Fibroblast of lung (primary cell): ENCODE data around the gene KIF25. TPM values are rescaled to one million over a fixed set of nuclear protein-coding genes. Genes with fewer than 3 reads are reported as not detected.

ENCODE experiments used
- DNase-seq, 2 donors: peaks; one replicate each; pipeline versions ENCODE4 v3.0.0 to v3.0.0-alpha.2; 2010; ENCODE audit warnings: low read depth in 2 of 2
- H2AFZ ChIP-seq: 2 replicates; pipeline ENCODE4 v1.5.1; 2012; ENCODE audit warnings: low read length, control low read depth, inconsistent platforms
- H3K27ac ChIP-seq: 2 replicates; pipeline ENCODE4 v1.5.1; 2011; ENCODE audit warnings: low read length, control low read depth; ENCODE audit not compliant: insufficient read depth
- H3K27me3 ChIP-seq: 2 replicates; pipeline ENCODE4 v1.5.1; 2011; ENCODE audit warnings: mild to moderate bottlenecking, low read length; ENCODE audit not compliant: control insufficient read depth, insufficient read depth
- H3K36me3 ChIP-seq: 2 replicates; pipeline ENCODE4 v1.5.1; 2011; ENCODE audit warnings: low read length; ENCODE audit not compliant: control insufficient read depth, insufficient read depth
- H3K4me1 ChIP-seq: 2 replicates; pipeline ENCODE4 v1.5.1; 2011; ENCODE audit warnings: low read length; ENCODE audit not compliant: control insufficient read depth, insufficient read depth; ENCODE audit errors: extremely low read depth
- H3K4me2 ChIP-seq: 2 replicates; pipeline ENCODE4 v1.5.1; 2011; ENCODE audit warnings: low read length, control low read depth; ENCODE audit not compliant: insufficient read depth; ENCODE audit errors: extremely low read depth
- H3K4me3 ChIP-seq, 4 experiments: fragments of 200-600 bp in 1 of 4; sonication (generic) in 1 of 4; replicated peaks in 1 of 4; 2 replicates each; pipeline ENCODE4 v1.5.1; 2011 to 2016; ENCODE audit warnings: low read length in 4 of 4, low read depth in 3 of 4, mild to moderate bottlenecking in 3 of 4, control low read depth in 2 of 4, inconsistent platforms in 1 of 4, mixed read lengths in 1 of 4; ENCODE audit not compliant: insufficient read depth in 1 of 4; ENCODE audit errors: control extremely low read depth in 1 of 4
- H3K79me2 ChIP-seq: 2 replicates; pipeline ENCODE4 v1.5.1; 2012; ENCODE audit warnings: mild to moderate bottlenecking, low read length, inconsistent platforms; ENCODE audit not compliant: control insufficient read depth, insufficient read depth
- H3K9ac ChIP-seq: 2 replicates; pipeline ENCODE4 v1.5.1; 2011; ENCODE audit warnings: mild to moderate bottlenecking, low read length, control low read depth; ENCODE audit not compliant: insufficient read depth
- H3K9me3 ChIP-seq: 2 replicates; pipeline ENCODE4 v1.5.1; 2012; ENCODE audit warnings: low read depth, low read length; ENCODE audit not compliant: control insufficient read depth, insufficient read depth
- H4K20me1 ChIP-seq: 2 replicates; pipeline ENCODE4 v1.5.1; 2011; ENCODE audit warnings: low read length; ENCODE audit not compliant: control insufficient read depth, insufficient read depth; ENCODE audit errors: extremely low read depth
- EZH2 ChIP-seq: IDR thresholded peaks from 2 replicates; pipeline ENCODE4 v1.5.1; 2012; ENCODE audit warnings: low read length, control low read depth, mild to moderate bottlenecking; ENCODE audit errors: missing control alignments
- polyA plus RNA-seq, 2 donors: library from polyadenylated mRNA; depleted of rRNA in 1 of 2; stranded (reverse) in 1 of 2; unstranded in 1 of 2; fragments of >200 nt; gene quantifications; 2 replicates each; pipeline ENCODE4 v1.2.1, GENCODE V29; 2011 to 2012; ENCODE audit warnings: missing spikeins in 1 of 2
- total RNA-seq: library from RNA; depleted of rRNA; stranded (reverse); fragments of >200 nt; gene quantifications from 2 replicates; pipeline ENCODE4 v1.2.1, GENCODE V29; 2014
- TF ChIP-seq, protein P1 (sequence below), 2 donors: IDR thresholded peaks in 1 of 2; conservative IDR thresholded peaks in 1 of 2; 1 replicate in 1 of 2; 2 replicates in 1 of 2; pipeline ENCODE4 v1.5.1; 2011 to 2012; ENCODE audit warnings: low read length in 2 of 2, control low read depth in 1 of 2, inconsistent platforms in 1 of 2, low read depth in 1 of 2, mild to moderate bottlenecking in 1 of 2

Gene KIF25
- total and polyA plus RNA-seq, 2 donors (not counting 1 experiment from before 2014, with no cell fraction given), result 0.33 TPM; not detected in 1

DNA sequence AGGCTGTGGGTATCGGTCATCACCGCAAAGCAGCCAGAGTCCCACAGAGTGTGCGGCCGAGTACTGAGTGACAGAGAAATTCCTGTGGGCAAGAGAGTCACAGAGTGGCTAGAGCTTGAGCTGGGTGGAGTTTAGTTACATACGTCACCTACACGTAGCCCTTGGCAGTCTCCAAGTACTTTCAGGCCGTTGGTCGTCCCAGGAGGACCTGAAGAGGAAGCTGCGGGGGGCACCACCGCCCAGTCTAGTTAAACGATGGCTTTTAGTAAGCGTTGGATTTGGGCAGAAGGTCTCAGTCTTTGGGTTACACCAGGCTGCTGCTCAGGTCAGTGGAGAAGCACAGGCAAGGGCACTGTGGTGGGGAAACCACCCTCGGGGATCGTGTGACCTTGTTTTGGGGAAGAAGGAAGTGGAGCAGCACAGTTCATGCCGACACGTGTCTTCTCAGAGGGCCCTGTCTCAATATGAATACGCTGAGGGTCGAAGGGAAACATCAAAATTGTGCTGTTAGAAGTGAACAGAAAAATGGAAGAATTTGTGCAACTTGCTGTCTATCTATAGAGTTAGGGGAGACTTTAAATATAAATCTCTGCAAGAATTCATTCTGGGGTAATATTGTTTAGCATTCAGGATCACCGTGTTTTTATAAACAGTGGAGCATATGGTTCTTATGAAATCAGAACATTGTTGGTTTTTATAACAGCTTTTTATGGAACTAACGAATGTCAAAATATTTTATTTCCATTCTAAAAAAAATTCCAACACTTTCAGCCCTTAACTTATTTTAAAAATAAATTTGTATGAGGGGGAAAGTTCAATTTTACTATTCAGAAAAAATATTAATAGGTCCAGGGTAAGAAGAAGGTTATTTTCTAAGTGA, 28.6 kb downstream of the KIF25 start:
- Histone ChIP-seq H3K4me2 (no peak overlapping the region), H3K4me3 (no peak overlapping the region), H3K27me3 (no peaks in the 10 kb centered on the region), H3K9ac (no peak overlapping the region), H3K79me2 (no peaks in the 10 kb centered on the region), H2AFZ (no peak overlapping the region), H3K4me1 (no peaks in the 10 kb centered on the region), H3K9me3 (no peaks in the 10 kb centered on the region), H3K36me3 (no peaks in the 10 kb centered on the region), H4K20me1 (no peaks in the 10 kb centered on the region), H3K27ac (no peak overlapping the region)
- no peak for DNase-seq
- TF ChIP-seq, protein P1, sequence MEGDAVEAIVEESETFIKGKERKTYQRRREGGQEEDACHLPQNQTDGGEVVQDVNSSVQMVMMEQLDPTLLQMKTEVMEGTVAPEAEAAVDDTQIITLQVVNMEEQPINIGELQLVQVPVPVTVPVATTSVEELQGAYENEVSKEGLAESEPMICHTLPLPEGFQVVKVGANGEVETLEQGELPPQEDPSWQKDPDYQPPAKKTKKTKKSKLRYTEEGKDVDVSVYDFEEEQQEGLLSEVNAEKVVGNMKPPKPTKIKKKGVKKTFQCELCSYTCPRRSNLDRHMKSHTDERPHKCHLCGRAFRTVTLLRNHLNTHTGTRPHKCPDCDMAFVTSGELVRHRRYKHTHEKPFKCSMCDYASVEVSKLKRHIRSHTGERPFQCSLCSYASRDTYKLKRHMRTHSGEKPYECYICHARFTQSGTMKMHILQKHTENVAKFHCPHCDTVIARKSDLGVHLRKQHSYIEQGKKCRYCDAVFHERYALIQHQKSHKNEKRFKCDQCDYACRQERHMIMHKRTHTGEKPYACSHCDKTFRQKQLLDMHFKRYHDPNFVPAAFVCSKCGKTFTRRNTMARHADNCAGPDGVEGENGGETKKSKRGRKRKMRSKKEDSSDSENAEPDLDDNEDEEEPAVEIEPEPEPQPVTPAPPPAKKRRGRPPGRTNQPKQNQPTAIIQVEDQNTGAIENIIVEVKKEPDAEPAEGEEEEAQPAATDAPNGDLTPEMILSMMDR (conservative IDR thresholded peaks at IDR 0.05 in 1 of 2, IDR thresholded peaks at IDR 0.05 in 1 of 2; ENCODE audit: low read depth in 1 of 2, low read length in 2 of 2), result no peak
- no peak for TF ChIP-seq EZH2

DNA sequence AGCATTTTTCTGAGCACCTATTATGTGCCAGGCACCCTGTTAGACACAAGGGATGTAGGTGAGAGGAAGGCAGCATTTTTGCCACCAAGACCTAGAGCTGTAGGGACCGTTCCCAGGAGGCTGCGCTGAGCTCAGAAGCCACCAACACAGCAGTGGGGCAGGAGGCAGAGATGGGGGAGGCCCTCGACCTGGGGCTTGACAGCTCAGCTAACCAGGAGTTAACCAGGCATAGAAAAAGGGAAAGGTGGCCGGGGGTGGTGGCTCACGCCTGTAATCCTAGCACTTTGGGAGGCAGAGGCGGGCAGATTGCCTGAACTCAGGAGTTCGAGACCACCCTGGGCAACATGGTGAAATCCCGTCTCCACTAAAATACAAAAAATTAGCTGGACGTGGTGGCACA, 29.5 kb downstream of the KIF25 start:
- H3K4me3 ChIP-seq, result no peak overlapping the region
- no peaks in the 10 kb centered on the region for H3K27me3 ChIP-seq
- no peak overlapping the region for H3K9ac ChIP-seq
- no peak overlapping the region for H3K27ac ChIP-seq
- H3K4me1 ChIP-seq, result peaks cover 6% of the 10 kb centered on the region
- no peaks in the 10 kb centered on the region for H4K20me1 ChIP-seq
- no peaks in the 10 kb centered on the region for H3K36me3 ChIP-seq
- no peak overlapping the region for H3K4me2 ChIP-seq
- no peak for DNase-seq
- no peaks in the 10 kb centered on the region for H3K79me2 ChIP-seq
- H2AFZ ChIP-seq, result no peak overlapping the region
- H3K9me3 ChIP-seq, result no peaks in the 10 kb centered on the region
- TF ChIP-seq EZH2, result no peak
- TF ChIP-seq, protein P1 (conservative IDR thresholded peaks at IDR 0.05 in 1 of 2, IDR thresholded peaks at IDR 0.05 in 1 of 2; ENCODE audit: low read depth in 1 of 2, low read length in 2 of 2), result no peak

DNA sequence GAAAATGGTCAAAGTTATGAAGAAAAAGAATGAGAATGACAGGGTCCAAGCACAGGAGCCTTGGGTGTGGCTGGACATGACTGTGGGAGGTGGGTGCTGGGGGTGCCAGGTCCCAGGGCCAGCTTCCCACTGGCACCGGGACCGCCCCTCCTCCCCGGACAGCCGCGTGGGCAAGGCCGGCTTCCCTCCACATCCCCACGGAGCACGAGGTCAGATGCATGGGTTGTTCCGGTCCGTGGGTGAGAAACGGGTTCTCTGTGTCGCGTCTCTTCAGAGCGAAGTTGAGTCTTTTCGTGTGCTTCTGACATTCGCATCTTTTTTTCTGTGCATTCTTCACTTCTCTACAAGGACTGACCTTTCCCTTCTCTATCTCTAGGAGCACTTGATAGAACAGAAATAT, 30.1 kb downstream of the KIF25 start:
- no peaks in the 10 kb centered on the region for H4K20me1 ChIP-seq
- TF ChIP-seq EZH2, result no peak
- TF ChIP-seq, protein P1 (conservative IDR thresholded peaks at IDR 0.05 in 1 of 2, IDR thresholded peaks at IDR 0.05 in 1 of 2; ENCODE audit: low read depth in 1 of 2, low read length in 2 of 2), result no peak
- H3K9me3 ChIP-seq, result no peaks in the 10 kb centered on the region
- H3K9ac ChIP-seq, result no peak overlapping the region
- H3K27ac ChIP-seq, result no peak overlapping the region
- peaks cover 8% of the 10 kb centered on the region for H3K4me1 ChIP-seq
- no peak for DNase-seq
- H3K4me3 ChIP-seq, result no peak overlapping the region
- H3K79me2 ChIP-seq, result no peaks in the 10 kb centered on the region
- H2AFZ ChIP-seq, result no peak overlapping the region
- H3K36me3 ChIP-seq, result no peaks in the 10 kb centered on the region
- no peak overlapping the region for H3K4me2 ChIP-seq
- no peaks in the 10 kb centered on the region for H3K27me3 ChIP-seq
